Esophagus squamous epithelium (tissue), 4 donors: Measurements from ENCODE around the gene PITHD1.

ENCODE experiments used
- POLR2A ChIP-seq, 4 donors: fragments of 450-650 bp; IDR thresholded peaks; one replicate each; pipeline ENCODE4 v1.6.1; 2017; ENCODE audit warnings: antibody characterized with exemption in 4 of 4, mild to moderate bottlenecking in 4 of 4, moderate library complexity in 3 of 4
- TF ChIP-seq, protein P1 (sequence below), 6 experiments: fragments of 450-650 bp in 4 of 6; fragments of 200-600 bp in 2 of 6; sonication (generic) in 2 of 6; IDR thresholded peaks; one replicate each; pipeline ENCODE4 v1.5.1; 2016 to 2019; ENCODE audit warnings: antibody characterized with exemption in 6 of 6, mild to moderate bottlenecking in 4 of 6, moderate library complexity in 4 of 6

DNA sequence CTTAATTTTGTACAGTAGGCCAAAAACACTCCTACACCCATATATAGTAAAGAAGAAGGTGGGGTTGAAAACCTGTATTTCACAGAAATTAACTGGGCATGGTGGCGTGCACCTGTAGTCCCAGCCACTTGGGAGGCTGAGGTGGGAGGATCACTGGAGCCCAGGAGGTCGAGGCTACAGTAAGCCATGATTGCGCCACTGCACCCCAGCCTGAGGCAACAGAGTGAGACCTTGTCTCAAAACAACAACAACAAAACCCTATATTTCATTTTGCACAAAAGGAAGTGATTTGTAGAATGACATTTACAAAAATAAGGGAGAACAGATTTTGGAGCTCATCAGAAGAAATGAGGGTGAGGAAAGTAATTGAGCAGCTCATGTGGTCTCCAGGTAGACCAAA is 10.5 kb downstream of the PITHD1 start:
- TF ChIP-seq, protein P1, sequence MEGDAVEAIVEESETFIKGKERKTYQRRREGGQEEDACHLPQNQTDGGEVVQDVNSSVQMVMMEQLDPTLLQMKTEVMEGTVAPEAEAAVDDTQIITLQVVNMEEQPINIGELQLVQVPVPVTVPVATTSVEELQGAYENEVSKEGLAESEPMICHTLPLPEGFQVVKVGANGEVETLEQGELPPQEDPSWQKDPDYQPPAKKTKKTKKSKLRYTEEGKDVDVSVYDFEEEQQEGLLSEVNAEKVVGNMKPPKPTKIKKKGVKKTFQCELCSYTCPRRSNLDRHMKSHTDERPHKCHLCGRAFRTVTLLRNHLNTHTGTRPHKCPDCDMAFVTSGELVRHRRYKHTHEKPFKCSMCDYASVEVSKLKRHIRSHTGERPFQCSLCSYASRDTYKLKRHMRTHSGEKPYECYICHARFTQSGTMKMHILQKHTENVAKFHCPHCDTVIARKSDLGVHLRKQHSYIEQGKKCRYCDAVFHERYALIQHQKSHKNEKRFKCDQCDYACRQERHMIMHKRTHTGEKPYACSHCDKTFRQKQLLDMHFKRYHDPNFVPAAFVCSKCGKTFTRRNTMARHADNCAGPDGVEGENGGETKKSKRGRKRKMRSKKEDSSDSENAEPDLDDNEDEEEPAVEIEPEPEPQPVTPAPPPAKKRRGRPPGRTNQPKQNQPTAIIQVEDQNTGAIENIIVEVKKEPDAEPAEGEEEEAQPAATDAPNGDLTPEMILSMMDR (IDR thresholded peaks at IDR 0.05) = no peak
- no peak for TF ChIP-seq POLR2A (IDR thresholded peaks at IDR 0.05)
